HG03139 (cell line): ENCODE measurements around the gene ABCB8.
"Not testable (repeated sequence)": the region's sequence is repeated elsewhere in the genome, so short reads cannot be mapped to it uniquely, and the experiment has no call there.

Source experiments
- ATAC-seq: cut with Tn5 transposase; IDR thresholded peaks from one replicate; pipeline ENCODE4 v1.9.1; 2021; ENCODE audit not compliant: unreplicated experiment

Gene ABCB8

GRCh38 chr7:150997817-150998216 is 30.4 kb upstream of the ABCB8 start:
- no peak for ATAC-seq

DNA sequence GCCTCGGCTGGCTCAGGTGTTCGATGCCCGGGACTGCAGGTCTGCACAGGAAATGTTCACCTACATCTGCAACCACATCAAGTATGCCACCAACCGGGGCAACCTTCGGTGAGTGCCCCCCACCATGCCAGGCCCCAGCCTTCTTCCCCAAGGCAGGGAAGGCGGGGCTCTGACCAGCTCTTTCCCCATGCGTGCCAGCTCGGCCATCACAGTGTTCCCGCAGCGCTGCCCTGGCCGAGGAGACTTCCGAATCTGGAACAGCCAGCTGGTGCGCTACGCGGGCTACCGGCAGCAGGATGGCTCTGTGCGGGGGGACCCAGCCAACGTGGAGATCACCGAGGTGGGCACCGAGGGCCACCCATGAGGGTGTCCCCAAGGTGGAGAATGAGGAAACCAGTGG is 29.9 kb upstream of the ABCB8 start:
- no peak for ATAC-seq

GRCh38 chr7:150999001-150999400 is 29.2 kb upstream of the ABCB8 start:
- ATAC-seq, result no peak

DNA sequence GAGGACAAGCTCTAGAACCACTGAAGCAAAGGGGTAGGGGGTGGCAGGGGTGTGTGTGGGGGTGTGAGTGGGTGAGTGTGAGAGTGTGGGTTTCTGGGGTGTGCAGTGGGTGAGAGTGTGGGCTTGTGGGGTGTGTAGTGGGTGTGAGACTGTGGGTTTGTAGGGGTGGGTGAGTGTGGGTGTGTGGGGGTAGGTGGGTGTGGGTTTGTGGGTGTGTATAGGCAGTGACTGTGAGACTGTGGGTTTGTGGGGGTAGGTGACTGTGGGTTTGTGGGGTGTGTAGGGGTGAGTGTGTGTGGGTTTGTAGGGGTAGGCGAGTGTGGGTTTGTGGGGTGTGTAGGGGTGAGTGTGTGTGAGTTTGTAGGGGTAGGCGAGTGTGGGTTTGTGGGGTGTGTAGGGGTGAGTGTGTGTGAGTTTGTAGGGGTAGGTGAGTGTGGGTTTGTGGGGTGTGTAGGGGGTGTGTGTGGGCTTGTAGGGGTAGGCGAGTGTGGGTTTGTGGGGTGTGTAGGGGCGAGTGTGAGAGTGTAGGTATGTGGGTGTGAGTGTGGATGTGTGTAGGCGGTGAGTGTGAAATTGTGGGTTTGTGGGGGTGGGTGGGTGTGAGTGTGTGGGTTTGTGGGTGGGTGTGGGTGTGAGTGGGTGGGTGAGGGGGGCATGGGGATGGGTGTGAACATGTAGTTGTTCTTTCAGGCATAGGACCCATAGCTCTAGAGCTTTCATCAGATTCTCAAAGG is 28.6 kb upstream of the ABCB8 start:
- ATAC-seq, result no peak

GRCh38 chr7:151000897-151001495 is 27.3 kb upstream of the ABCB8 start:
- no peak for ATAC-seq

- ATAC-seq, result no peak
Observed at GRCh38 chr7:151001546-151001945, 26.7 kb upstream of the ABCB8 start.

- ATAC-seq, result no peak
Observed at GRCh38 chr7:151003572-151003971, 24.7 kb upstream of the ABCB8 start.

- no peak for ATAC-seq
Observed at GRCh38 chr7:151005566-151005965, 22.7 kb upstream of the ABCB8 start.

DNA sequence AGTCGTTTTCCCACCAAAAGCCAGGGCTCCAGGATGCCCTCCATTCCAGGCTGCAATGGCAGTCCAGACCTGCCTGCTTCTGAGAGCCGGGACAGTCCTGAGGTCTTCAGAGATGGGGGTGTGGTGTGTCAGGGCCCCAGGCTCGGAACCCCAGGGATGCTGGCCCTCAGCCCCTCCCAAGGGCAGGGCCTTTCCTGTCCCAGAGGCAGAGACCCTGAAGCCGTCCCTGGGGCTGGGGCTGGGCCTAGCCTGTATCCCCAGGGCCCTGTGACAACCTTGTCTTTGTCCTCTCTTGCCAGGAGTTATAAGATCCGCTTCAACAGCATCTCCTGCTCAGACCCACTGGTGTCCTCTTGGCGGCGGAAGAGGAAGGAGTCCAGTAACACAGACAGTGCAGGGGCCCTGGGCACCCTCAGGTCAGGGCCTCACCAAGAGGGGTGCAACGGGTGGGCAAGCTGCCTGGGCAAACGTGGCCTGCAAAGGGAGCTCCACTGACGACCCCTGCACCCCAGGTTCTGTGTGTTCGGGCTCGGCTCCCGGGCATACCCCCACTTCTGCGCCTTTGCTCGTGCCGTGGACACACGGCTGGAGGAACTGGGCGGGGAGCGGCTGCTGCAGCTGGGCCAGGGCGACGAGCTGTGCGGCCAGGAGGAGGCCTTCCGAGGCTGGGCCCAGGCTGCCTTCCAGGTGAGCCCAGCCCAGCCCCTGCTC is 21.5 kb upstream of the ABCB8 start:
- ATAC-seq, result no peak

GRCh38 chr7:151007469-151007898 is 20.8 kb upstream of the ABCB8 start:
- no peak for ATAC-seq

DNA sequence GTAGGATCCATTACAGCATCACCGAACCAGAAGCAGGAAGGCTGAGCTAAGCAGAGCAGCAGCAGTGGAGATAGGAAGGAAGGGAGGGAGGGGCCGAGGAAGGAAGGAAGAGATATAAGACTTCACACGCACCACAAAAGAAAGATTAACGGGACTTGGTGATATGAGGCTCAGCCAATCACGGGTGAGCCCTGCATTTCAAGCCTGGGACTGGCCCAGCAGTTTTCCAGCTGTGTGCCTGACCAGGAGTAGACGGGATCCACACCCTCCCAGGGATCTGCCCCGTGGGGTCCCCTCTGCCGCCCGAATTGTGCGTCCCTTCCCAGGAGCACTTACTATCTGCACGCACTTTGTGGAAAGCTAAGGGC is 20.1 kb upstream of the ABCB8 start:
- no peak for ATAC-seq

GRCh38 chr7:151008511-151009323 is 19.5 kb upstream of the ABCB8 start:
- ATAC-seq, result peak; percentile 79

DNA sequence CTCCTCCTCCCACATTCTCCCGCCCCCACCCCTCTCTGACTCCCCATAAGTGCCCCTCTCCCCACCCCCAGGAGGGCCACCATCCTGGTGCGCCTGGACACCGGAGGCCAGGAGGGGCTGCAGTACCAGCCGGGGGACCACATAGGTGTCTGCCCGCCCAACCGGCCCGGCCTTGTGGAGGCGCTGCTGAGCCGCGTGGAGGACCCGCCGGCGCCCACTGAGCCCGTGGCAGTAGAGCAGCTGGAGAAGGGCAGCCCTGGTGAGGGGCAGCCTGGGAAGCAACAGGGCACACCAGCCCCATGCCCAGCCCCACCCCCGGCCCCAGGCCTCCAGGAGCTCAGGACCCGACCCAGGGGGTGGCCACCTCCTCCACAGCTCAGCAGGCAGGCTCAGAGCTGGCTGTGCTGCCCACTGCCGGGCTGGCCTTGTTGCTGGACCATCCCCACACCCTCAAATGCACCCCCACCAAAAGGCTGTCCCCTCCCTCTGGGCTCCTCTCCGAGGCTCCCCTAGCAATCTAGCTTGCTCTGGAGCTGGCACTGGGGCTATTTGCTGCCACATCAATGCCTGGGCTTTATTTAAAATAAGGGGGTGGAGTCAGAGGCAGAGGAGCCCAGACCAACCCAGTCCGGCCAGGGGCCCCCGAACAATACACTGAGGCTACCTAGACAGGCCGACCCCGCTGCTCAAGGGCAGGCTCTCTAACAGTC is 18.8 kb upstream of the ABCB8 start:
- ATAC-seq, result no peak

DNA sequence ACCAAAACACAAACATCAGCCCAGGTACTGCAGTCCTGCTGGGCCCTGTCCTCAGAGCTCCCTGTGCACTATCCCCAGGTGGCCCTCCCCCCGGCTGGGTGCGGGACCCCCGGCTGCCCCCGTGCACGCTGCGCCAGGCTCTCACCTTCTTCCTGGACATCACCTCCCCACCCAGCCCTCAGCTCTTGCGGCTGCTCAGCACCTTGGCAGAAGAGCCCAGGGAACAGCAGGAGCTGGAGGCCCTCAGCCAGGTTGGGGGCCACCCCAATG is 18.3 kb upstream of the ABCB8 start:
- no peak for ATAC-seq

DNA sequence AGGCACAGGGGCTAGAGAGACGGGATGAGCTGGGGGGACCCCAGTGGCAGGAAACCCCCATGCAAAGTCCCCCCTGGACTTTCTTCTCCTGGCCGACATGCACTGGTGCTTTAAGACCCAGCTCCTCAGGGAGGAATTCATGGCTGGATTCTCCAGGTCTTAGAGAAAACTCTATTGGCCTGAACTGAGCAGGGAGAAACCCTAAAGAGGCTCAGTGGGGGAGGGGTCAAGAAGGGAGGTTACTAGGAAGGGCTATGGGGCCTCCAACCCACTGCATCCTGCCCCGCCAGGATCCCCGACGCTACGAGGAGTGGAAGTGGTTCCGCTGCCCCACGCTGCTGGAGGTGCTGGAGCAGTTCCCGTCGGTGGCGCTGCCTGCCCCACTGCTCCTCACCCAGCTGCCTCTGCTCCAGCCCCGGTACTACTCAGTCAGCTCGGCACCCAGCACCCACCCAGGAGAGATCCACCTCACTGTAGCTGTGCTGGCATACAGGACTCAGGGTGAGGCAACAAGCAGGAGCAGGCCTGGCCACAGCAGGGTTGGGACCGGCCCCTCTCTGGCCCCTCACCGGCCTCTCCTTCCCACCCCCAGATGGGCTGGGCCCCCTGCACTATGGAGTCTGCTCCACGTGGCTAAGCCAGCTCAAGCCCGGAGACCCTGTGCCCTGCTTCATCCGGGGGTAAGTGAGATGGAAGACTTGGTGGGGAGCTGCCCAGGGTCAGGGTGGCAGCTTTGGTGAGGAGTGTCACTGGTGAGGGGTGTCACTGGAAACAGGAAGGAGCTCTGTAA is 17.7 kb upstream of the ABCB8 start:
- ATAC-seq, result no peak

- no peak for ATAC-seq
Observed at GRCh38 chr7:151011097-151011409, 17.2 kb upstream of the ABCB8 start.

DNA sequence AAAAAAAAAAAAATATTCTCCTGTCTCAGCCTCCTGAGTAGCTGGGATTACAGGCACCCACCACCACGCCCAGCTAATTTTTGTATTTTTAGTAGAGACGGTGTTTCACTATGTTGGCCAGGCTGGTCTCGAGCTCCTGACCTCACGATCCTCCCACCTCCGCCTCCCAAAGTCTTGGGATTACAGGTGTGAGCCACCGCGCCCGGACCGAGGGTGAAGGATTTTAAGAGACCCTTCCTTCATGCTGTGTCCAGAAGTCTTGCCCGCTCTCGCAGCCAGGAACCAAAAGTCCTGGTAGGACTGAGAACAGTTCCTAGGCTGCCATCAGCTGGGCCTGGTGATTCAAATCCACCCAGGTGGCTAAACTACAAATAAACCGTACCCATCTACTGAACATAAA is 16.6 kb upstream of the ABCB8 start:
- ATAC-seq, result not testable (repeated sequence)

DNA sequence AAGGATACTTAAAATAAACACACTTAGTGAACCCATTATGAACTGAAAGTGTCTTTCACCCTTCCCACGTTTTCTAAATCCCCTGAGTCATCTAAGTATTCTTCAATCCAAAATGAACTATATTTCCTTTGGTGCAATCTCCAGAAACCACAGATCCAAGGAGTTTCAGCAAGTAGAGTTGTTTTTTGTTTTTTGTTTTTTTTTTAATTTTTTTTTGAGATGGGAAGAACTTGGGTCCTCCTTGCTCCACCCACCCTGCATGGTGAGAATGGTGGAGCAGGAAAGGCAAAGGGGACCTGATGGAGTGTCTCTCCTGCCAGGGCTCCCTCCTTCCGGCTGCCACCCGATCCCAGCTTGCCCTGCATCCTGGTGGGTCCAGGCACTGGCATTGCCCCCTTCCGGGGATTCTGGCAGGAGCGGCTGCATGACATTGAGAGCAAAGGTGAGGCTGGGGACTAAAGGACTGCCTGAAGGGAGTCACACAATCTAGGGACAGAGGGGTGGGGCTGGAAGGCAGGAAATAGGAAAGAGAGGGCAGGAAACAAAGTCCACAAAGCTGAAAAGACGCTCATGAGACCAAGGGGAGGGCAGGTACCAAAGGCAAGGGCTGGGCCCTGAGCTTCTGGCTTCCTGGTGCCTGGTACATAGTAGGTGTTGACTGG is 16.1 kb upstream of the ABCB8 start:
- no peak for ATAC-seq

DNA sequence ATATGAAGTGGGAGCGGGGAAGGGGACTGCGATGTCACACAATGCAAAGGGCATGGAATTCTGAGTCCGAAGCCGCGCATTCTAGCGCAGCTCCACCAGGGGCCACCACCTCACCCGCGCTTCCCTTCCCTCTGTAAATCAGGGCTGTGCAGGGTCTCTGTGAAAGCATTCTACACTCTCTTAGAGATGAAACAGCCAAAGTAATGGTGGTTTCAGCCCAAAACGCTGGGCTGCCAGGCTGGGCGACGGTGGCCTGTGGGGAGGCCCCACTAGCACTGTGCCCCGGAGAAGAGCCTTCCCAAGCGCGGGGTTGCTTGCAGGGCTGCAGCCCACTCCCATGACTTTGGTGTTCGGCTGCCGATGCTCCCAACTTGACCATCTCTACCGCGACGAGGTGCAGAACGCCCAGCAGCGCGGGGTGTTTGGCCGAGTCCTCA is 15.3 kb upstream of the ABCB8 start:
- ATAC-seq, result no peak

DNA sequence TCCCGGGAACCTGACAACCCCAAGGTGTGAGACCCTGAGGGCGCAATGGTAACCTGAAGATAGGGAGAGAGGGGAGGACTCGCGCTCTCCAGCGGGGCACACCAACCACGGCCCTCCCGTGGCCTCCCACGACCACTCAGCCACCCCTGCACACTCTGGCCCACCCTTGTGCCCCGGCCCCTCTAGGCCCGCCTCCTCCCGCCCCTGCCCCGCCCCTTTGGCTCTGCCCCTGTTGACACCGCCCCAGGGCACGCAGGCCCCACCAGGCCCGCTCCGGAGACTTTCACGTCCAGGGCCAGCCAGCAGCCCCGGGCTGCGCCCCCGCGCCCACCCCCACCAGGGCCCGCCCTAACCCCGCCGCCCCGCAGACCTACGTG is 14.9 kb upstream of the ABCB8 start:
- no peak for ATAC-seq
